Measurements from ENCODE around the gene ZNF714.

ZNF714 gene

DNA sequence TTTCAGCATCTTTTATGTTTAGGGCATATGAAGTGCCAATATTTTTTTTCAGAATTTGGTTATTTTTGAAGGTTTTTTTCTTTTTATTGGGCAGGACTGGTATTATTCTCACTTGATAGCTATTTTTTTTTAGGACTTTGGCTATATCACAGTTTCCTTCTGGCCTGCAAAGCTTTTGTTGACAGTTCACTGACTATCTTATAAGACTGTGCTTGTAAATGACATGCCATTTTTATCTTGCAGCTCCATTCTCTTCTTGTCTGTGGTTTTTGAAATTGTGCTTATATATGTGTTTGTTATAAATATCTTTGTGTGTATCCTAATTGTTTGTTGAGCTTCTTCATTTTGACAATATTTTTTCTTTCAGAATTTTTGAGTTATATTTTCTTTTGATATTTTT is 33.4 kb downstream of the ZNF714 start:
- TF ChIP-seq, protein P1, sequence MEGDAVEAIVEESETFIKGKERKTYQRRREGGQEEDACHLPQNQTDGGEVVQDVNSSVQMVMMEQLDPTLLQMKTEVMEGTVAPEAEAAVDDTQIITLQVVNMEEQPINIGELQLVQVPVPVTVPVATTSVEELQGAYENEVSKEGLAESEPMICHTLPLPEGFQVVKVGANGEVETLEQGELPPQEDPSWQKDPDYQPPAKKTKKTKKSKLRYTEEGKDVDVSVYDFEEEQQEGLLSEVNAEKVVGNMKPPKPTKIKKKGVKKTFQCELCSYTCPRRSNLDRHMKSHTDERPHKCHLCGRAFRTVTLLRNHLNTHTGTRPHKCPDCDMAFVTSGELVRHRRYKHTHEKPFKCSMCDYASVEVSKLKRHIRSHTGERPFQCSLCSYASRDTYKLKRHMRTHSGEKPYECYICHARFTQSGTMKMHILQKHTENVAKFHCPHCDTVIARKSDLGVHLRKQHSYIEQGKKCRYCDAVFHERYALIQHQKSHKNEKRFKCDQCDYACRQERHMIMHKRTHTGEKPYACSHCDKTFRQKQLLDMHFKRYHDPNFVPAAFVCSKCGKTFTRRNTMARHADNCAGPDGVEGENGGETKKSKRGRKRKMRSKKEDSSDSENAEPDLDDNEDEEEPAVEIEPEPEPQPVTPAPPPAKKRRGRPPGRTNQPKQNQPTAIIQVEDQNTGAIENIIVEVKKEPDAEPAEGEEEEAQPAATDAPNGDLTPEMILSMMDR (IDR thresholded peaks at IDR 0.05): no peak
- TF ChIP-seq ZFX (IDR thresholded peaks at IDR 0.05; ENCODE audit: borderline replicate concordance): no peak
- H3K27ac ChIP-seq: no peak overlapping the region

DNA sequence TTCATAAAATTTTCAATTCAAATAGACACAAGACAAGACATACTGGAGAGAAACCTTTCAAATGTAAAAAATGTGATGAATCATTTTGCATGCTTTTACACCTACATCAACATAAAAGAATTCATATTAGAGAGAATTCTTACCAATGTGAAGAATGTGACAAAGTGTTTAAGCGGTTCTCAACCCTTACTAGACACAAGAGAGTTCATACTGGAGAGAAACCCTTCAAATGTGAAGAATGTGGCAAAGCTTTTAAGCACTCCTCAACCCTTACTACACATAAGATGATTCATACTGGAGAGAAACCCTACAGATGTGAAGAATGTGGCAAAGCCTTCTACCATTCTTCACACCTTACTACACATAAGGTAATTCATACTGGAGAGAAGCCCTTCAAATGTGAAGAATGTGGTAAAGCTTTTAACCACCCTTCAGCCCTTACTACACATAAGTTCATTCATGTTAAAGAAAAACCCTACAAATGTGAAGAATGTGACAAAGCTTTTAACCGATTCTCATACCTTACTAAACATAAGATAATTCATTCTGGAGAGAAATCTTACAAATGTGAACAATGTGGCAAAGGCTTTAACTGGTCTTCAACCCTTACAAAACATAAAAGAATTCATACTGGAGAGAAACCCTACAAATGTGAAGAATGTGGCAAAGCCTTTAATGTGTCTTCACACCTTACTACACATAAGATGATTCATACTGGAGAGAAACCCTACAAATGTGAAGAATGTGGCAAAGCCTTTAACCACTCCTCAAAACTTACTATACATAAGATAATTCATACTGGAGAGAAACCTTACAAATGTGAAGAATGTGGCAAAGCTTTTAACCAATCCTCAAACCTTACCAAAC is 35.3 kb downstream of the ZNF714 start:
- TF ChIP-seq ZFX (IDR thresholded peaks at IDR 0.05; ENCODE audit: borderline replicate concordance): no peak
- TF ChIP-seq, protein P1 (IDR thresholded peaks at IDR 0.05): no peak
- H3K27ac ChIP-seq: no peak overlapping the region

DNA sequence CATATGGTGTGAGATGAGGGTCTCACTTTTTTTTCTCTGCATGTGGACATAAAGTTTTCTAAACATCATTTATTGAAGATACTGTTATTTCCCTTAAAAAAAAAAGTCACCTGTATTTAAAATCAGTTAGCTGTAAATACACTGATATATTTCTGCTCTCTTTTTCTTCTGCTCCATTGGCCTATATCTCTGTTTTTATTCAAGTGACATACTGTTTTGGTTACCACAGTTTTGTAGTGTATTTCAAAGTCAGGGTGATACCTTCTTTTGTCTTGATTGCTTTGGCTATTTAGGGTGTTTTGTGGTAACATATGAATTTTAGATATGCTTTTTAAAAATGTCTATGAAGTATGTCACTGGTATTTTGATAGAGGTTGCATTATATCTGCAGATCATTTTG is 44.1 kb downstream of the ZNF714 start:
- no peak for TF ChIP-seq ZFX (IDR thresholded peaks at IDR 0.05; ENCODE audit: borderline replicate concordance)
- TF ChIP-seq, protein P1 (IDR thresholded peaks at IDR 0.05): no peak
- H3K27ac ChIP-seq: no peak overlapping the region

DNA sequence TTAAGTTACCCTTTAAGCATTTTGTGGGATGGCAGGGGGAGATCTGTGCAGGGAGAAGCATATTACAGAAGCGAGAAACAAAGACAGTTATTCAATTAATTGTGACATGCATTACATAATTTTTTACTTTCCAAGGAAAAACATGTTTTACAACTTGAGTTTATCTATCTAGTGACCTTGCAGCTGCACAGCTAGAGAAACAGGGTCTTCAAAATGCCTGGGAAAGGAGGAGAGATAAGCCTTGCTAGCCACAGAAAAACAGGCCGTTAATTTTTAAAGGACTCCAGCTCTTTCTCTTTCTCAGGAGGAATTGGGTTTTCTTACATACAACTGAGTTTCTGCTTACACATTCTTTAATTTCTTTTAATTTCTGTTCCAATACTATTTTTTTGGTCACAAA is 45.0 kb downstream of the ZNF714 start:
- no peak overlapping the region for H3K27ac ChIP-seq
- TF ChIP-seq, protein P1 (IDR thresholded peaks at IDR 0.05): no peak
- TF ChIP-seq ZFX (IDR thresholded peaks at IDR 0.05; ENCODE audit: borderline replicate concordance): no peak

DNA sequence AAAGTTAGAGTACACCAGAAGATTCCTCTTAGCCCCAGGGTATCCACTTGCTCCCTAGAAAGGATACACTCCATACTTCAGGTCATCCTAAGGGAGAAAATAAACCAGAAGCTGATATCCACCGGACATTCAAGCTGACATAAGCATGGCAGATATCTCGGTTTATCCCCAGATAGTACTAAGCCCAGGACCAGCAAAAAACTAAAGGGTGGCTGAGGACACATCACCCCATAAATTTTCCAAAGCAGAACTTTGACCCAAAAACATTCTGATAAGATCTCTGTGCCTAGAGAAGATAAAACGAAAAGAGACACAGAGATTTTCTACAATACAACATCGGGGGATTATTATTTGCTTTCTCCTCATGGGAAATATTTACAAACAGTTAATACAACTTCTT is 45.9 kb downstream of the ZNF714 start:
- H3K27ac ChIP-seq: no peak overlapping the region
- TF ChIP-seq, protein P1 (IDR thresholded peaks at IDR 0.05): no peak
- no peak for TF ChIP-seq ZFX (IDR thresholded peaks at IDR 0.05; ENCODE audit: borderline replicate concordance)

DNA sequence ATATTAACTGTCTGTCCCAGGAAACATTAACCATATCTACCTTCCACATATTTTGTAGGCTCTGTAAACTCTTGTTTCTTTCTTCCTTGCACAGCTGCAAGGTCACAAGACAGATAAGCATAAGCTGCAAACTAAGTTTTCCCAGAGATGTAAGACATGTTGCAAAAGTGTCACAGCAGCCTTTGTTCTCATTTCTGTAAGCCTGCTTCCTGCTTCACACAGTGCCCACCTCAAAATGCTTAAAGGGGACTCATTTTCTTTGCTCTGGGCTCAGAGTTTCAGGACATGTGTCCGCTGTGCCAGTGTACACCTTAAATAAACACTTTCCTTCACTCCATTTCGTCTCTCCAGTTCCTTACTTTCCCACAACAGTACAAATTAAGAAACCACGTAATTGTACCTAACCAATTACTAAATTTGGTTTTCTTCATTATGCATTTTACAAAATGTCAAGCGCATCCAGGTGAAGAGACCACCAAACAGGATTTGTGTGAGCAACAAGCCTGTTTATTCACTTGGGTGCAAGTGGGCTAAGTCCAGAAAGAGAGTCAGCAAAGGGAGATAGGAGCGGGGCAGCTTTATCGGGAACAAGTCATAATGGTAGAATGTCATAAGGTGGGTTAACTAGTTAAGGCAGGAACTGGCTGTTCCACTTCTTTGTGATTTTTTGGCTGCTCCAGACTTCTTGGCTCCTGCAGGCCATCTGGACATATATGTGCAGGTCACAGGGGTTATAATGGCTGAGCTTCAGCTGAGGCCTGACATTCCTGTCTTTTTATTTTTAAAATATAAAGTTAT is 47.1 kb downstream of the ZNF714 start:
- TF ChIP-seq, protein P1 (IDR thresholded peaks at IDR 0.05): no peak
- no peak for TF ChIP-seq ZFX (IDR thresholded peaks at IDR 0.05; ENCODE audit: borderline replicate concordance)
- H3K27ac ChIP-seq: no peak overlapping the region

Measured in 22Rv1 (cell line).